ENCODE data around the gene TLE4. TPM values are rescaled to one million over a fixed set of nuclear protein-coding genes. Genes with fewer than 3 reads are reported as not detected.
A peak's percentile ranks its signal among the peaks of the same experiment; 100 is the strongest.

The TLE4 gene
- total and polyA plus RNA-seq, 10 of the 15 experiments (the other 5 are each of a cell fraction or from before 2014, with no cell fraction given), result 5.3 to 53.3 (median 23.3) TPM

GRCh38 chr9:79591458-79591857, 19.7 kb downstream of the TLE4 start:
- H3K27me3 ChIP-seq (replicated peaks in 1 of 2; ENCODE audit: control insufficient read depth in 2 of 2, insufficient read depth in 2 of 2, low read length in 1 of 2), result no peaks in the 10 kb centered on the region
- H3K27ac ChIP-seq (ENCODE audit: control insufficient read depth, insufficient read depth), result no peak overlapping the region
- DNase-seq (ENCODE audit: low read depth, low spot score) (no peak), FAIRE-seq (no peak), ATAC-seq (no peak)
- ChIA-PET RAD21 (ENCODE audit: unreplicated experiment) (no interaction called here), CTCF (no interaction called here), SMC1A (ENCODE audit: uncharacterized antibody, unreplicated experiment) (interaction anchor here (1.7 to 2.2 kb wide), 2 partner anchors 8 to 19 kb away, joined by 5 to 13 read pairs; no protein-coding TSS in a partner anchor), POLR2A (no interaction called here)
- H3K36me3 ChIP-seq (ENCODE audit: control insufficient read depth in 2 of 2, insufficient read depth in 2 of 2, low read length in 1 of 2), result peaks cover 0 to 5% of the 10 kb centered on the region in 2 experiments; a peak in 2 of 4 replicates
- no peaks in the 10 kb centered on the region for H3K9me3 ChIP-seq (replicated peaks; ENCODE audit: control insufficient read depth, insufficient read depth, low read length)
- TF ChIP-seq SREBF1 (IDR thresholded peaks at IDR 0.05; ENCODE audit: low read length) (no peak), CBX3 (IDR thresholded peaks at IDR 0.05; ENCODE audit: borderline replicate concordance, low read depth) (no peak), TBL1XR1 (IDR thresholded peaks at IDR 0.05; ENCODE audit: low read depth, low read length) (no peak), HDGF (IDR thresholded peaks at IDR 0.05) (no peak), MEF2A (IDR thresholded peaks at IDR 0.05; ENCODE audit: insufficient read depth, low read depth, low read length) (no peak), HCFC1 (IDR thresholded peaks at IDR 0.05; ENCODE audit: low read length) (no peak), DPF2 (IDR thresholded peaks at IDR 0.05) (no peak), SUPT20H (IDR thresholded peaks at IDR 0.05; ENCODE audit: borderline replicate concordance, control insufficient read depth, low read depth, low read length) (no peak), RAD21 (IDR thresholded peaks at IDR 0.05; ENCODE audit: insufficient read depth, low read depth, low read length) (no peak), WRNIP1 (IDR thresholded peaks at IDR 0.05; ENCODE audit: borderline replicate concordance, low read depth, low read length) (no peak), SIN3A (IDR thresholded peaks at IDR 0.05; ENCODE audit: low read depth, low read length) (no peak), EED (IDR thresholded peaks at IDR 0.05; ENCODE audit: low read depth) (no peak)
- in situ Hi-C loops (cut with MboI), result no loop called here
- no peak overlapping the region for H2AFZ ChIP-seq (ENCODE audit: control insufficient read depth, low read depth, low read length)
- intact Hi-C loops (cut with micrococcal nuclease; ENCODE audit: unreplicated experiment), result loop anchor here (2.0 kb wide), 1 partner anchor 17 kb away; no protein-coding TSS in a partner anchor
- 90% methylated on average over 2 of the region's 2 CpGs for WGBS (ENCODE audit: insufficient coverage, insufficient replicate concordance, low lambda C conversion rate, missing lambda C conversion rate)
- no peaks in the 10 kb centered on the region for H4K20me1 ChIP-seq (ENCODE audit: control insufficient read depth, insufficient read depth)
- H3K9ac ChIP-seq (ENCODE audit: control insufficient read depth, insufficient read depth, low read length), result no peak overlapping the region
- H3K79me2 ChIP-seq (ENCODE audit: control insufficient read depth, insufficient read depth, low read length), result no peaks in the 10 kb centered on the region; the same call in 1 of the 2 replicates
- no peak overlapping the region for H3K4me3 ChIP-seq
- H3K4me1 ChIP-seq (ENCODE audit: control insufficient read depth, insufficient read depth, low read length), result peaks cover 16% of the 10 kb centered on the region
- H3K4me2 ChIP-seq (ENCODE audit: control insufficient read depth, insufficient read depth), result no peak overlapping the region
- BruUV-seq (replicated peaks), result TSS peak; percentile 2
